HL-60 (cell line): Measurements from ENCODE around the gene SUMO2.

ENCODE experiments used
- DNase-seq, 2 experiments: peaks; one replicate each; pipeline ENCODE4 v3.0.0-alpha.2; 2010 to 2020; ENCODE audit warnings: low read depth in 1 of 2, low spot score in 1 of 2
- H3K27ac ChIP-seq: fragments of 250-450 bp; sonication (Bioruptor Pico); replicated peaks from 2 replicates; pipeline ENCODE4 v1.5.1; 2020; ENCODE audit warnings: mild to moderate bottlenecking, moderate library complexity
- H3K27me3 ChIP-seq: fragments of 250-450 bp; sonication (Bioruptor Pico); 2 replicates; pipeline ENCODE4 v1.5.1; 2021; ENCODE audit warnings: mild to moderate bottlenecking, moderate library complexity; ENCODE audit not compliant: insufficient read depth, poor library complexity, severe bottlenecking
- H3K4me3 ChIP-seq: replicated peaks from 2 replicates; pipeline ENCODE4 v1.5.1; 2011; ENCODE audit warnings: mild to moderate bottlenecking, control low read depth, low read length; ENCODE audit not compliant: insufficient read depth
- CTCF ChIP-seq: IDR thresholded peaks from one replicate; pipeline ENCODE4 v1.5.1; 2011; ENCODE audit warnings: low read length, control low read depth, inconsistent platforms; ENCODE audit not compliant: insufficient read depth
- GABPA ChIP-seq: IDR thresholded peaks from 2 replicates; pipeline ENCODE4 v1.6.1; 2012; ENCODE audit warnings: low read depth
- POLR2AphosphoS5 ChIP-seq: IDR thresholded peaks from 2 replicates; pipeline ENCODE4 v1.6.1; 2012; ENCODE audit warnings: low read depth
- REST ChIP-seq: IDR thresholded peaks from 2 replicates; pipeline ENCODE4 v1.6.1; 2012; ENCODE audit warnings: low read depth; ENCODE audit not compliant: insufficient replicate concordance
- SPI1 ChIP-seq: IDR thresholded peaks from 2 replicates; pipeline ENCODE4 v1.6.1; 2012; ENCODE audit warnings: low read depth, mild to moderate bottlenecking, borderline replicate concordance

Gene SUMO2

GRCh38 chr17:75147878-75148546 lies 34.7 kb downstream of the SUMO2 start:
- no peak for DNase-seq
- H3K27ac ChIP-seq, result no peak overlapping the region; the same call in 1 of the 2 replicates
- TF ChIP-seq POLR2AphosphoS5 (no peak), SPI1 (no peak), GABPA (no peak), REST (no peak), CTCF (no peak)
- H3K4me3 ChIP-seq, result no peak overlapping the region
- no peaks in the 10 kb centered on the region for H3K27me3 ChIP-seq

- Histone ChIP-seq H3K27me3 (no peaks in the 10 kb centered on the region), H3K4me3 (no peak overlapping the region), H3K27ac (no peak overlapping the region)
- DNase-seq, result no peak
- no peak for TF ChIP-seq CTCF
- TF ChIP-seq GABPA, result no peak
Measured at GRCh38 chr17:75146592-75146991, 36.2 kb downstream of the SUMO2 start.

- TF ChIP-seq POLR2AphosphoS5, result no peak
- Histone ChIP-seq H3K27ac (no peak overlapping the region), H3K4me3 (no peak overlapping the region), H3K27me3 (no peaks in the 10 kb centered on the region)
- DNase-seq, result no peak
Measured at GRCh38 chr17:75144816-75145512, 37.8 kb downstream of the SUMO2 start.

- H3K4me3 ChIP-seq, result no peak overlapping the region
- no peaks in the 10 kb centered on the region for H3K27me3 ChIP-seq
- no peak for DNase-seq
- H3K27ac ChIP-seq, result no peak overlapping the region
- TF ChIP-seq POLR2AphosphoS5 (no peak), REST (no peak), SPI1 (no peak), CTCF (no peak), GABPA (no peak)
Measured at GRCh38 chr17:75142236-75142971, 40.4 kb downstream of the SUMO2 start.
